ENCODE results near the gene SEBOX.
A peak's percentile ranks its signal among the peaks of the same experiment; 100 is the strongest.

SEBOX gene

DNA sequence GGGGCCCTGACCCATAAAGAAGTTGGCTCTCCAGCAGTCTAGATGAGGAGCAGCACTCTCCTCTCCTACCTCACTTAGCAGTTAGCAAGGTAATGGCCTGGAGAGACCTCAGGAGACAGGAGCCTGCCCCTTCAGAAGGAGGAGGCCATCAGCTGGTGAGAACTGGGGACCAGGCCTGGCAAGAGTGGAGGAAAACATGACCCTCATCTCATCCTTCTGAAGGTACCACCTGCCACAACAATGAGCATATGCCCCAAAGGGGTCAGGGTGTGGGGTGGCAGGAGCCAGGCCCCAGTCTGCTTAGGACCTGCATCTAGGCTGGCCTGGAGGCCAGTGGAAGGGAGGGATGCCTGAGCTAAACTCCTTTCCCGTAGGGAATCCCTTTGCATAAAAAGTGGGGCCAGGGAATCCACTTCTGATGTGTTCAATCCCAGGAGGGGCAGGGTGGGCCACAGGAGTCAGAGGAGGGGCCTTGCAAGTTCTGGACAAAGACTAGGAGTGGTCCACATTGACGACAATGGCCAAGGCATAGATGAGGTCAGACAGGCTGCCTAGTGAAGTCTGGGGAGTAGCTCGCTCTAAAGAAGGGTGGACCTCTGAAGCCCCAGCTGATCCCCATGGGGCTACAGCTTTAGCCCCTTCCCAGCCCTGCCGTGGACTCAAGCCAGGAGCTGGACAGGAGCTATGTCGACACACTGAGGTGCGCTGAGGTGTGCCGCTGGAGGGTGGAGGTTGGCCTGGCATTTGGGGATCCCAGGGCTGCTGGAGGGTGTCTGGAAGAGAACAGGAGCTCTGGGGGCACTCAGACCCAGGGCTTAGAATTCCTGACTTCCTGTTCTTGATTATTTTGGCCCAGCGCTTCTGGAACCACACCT is 986 bp downstream of the SEBOX start:
- TF ChIP-seq, protein P1, sequence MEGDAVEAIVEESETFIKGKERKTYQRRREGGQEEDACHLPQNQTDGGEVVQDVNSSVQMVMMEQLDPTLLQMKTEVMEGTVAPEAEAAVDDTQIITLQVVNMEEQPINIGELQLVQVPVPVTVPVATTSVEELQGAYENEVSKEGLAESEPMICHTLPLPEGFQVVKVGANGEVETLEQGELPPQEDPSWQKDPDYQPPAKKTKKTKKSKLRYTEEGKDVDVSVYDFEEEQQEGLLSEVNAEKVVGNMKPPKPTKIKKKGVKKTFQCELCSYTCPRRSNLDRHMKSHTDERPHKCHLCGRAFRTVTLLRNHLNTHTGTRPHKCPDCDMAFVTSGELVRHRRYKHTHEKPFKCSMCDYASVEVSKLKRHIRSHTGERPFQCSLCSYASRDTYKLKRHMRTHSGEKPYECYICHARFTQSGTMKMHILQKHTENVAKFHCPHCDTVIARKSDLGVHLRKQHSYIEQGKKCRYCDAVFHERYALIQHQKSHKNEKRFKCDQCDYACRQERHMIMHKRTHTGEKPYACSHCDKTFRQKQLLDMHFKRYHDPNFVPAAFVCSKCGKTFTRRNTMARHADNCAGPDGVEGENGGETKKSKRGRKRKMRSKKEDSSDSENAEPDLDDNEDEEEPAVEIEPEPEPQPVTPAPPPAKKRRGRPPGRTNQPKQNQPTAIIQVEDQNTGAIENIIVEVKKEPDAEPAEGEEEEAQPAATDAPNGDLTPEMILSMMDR (IDR thresholded peaks at IDR 0.05; ENCODE audit: insufficient read depth, low read depth, low read length, missing control alignments), result no peak
- DNase-seq (ENCODE audit: low read depth), result no peak
- no peak overlapping the region for H3K4me3 ChIP-seq (ENCODE audit: low read length)

DNA sequence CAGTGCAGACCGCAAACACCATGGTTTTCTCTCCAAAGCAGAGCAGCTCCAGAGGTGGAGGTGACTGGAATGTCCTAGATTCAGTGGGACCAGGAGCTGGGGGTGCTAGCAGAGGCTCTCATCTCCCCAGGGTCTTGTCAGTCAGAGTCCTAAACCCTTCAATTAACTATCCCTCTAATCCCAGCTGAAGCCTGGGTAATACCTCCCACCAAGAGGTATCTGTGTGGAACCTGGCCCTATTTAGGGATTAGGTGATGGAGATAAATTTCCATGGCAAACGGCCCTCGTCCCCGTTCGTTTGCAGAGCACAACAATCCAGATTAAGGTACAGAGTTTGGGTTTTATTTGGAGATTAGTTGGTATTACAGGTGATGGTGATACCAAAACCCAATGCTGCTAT is 1.8 kb downstream of the SEBOX start:
- no peak for DNase-seq (ENCODE audit: low read depth)
- TF ChIP-seq, protein P1 (IDR thresholded peaks at IDR 0.05; ENCODE audit: insufficient read depth, low read depth, low read length, missing control alignments), result no peak
- H3K4me3 ChIP-seq (ENCODE audit: low read length), result no peak overlapping the region

DNA sequence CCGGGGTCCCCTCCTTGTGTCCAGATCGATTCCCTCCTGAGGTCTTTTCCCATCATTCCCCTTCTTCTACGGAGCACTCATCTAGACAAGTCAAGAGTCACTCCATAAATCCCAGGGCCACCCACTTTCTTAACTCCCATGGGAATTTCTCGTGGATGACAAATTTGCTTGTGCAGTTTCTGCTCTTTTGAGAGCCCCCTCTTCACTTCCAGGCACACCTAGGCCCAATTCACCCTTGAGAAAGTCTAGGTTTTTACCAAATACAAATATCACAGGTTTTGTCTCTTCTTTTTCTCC is 7.2 kb downstream of the SEBOX start:
- DNase-seq (ENCODE audit: low read depth), result no peak
- peak overlapping the region; percentile 69 for H3K4me3 ChIP-seq (ENCODE audit: low read length)
- TF ChIP-seq, protein P1 (IDR thresholded peaks at IDR 0.05; ENCODE audit: insufficient read depth, low read depth, low read length, missing control alignments), result no peak

DNA sequence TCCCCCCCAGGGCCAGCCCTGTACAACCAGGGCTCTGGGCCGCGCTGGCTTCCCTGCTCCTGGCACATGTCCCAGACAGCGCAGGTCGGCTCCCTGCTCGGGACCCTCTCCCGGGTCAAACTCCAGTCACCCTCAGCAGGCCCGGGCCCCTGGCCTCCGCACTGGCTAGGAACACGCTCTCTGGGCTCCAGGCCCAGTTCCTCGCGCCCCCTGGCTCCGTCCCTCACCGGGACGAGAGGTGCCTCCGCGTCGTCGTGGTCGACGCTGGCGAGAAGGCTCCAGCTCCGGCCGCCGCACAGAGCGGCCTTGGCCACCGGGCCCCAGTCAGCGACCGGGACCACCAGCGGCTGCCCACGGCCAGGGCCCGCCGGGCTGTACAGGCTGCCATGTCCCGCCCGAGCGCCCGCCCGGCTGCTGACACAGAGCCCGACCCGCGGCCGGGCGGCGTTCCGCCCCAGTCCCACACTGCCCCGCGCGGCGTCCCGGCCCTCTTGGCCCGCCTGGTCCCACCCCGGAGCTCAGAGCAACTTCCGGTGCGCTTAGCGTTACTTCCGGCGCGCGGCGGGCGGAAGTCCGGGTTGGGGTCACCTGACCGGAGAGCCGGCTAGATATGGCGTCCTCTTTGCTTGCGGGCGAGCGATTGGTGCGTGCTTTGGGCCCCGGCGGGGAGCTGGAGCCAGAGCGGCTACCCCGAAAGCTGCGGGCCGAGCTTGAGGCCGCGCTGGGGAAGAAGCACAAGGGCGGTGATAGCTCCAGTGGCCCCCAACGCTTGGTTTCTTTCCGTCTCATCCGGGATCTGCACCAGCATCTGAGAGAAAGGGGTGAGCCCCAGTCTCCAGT is 7.7 kb downstream of the SEBOX start, which contains the start of gene POLDIP2:
TSS of gene POLDIP2 (minus strand) at position 467 of the 840 bp plus-strand sequence. CDS start at position 388, 79 bp downstream.
- H3K4me3 ChIP-seq (ENCODE audit: low read length), result peak within 1 kb of the TSS; percentile 69
- TF ChIP-seq, protein P1 (IDR thresholded peaks at IDR 0.05; ENCODE audit: insufficient read depth, low read depth, low read length, missing control alignments), result no peak
- DNase-seq (ENCODE audit: low read depth), result peak; percentile 97

DNA sequence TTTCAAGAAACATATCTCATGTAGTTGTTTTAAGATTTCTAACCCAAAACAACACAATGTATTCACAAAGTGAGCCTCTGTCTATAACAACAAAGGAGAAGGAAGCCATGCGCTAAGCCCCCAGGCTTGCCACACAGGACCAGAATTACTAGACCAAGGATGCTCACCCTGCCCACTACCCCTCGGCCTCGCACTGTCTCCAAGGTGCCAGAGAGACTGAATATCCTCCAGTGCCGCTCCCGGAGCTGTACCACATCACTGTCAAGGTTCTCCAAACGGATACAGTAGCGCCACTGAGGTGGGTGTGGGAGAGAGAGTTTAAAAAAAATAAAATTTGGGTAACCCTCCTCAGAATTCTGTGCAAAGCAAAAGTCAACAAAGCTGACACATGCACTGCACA is 14.7 kb downstream of the SEBOX start:
- TF ChIP-seq, protein P1 (IDR thresholded peaks at IDR 0.05; ENCODE audit: insufficient read depth, low read depth, low read length, missing control alignments), result no peak
- no peak for DNase-seq (ENCODE audit: low read depth)
- H3K4me3 ChIP-seq (ENCODE audit: low read length), result no peak overlapping the region

DNA sequence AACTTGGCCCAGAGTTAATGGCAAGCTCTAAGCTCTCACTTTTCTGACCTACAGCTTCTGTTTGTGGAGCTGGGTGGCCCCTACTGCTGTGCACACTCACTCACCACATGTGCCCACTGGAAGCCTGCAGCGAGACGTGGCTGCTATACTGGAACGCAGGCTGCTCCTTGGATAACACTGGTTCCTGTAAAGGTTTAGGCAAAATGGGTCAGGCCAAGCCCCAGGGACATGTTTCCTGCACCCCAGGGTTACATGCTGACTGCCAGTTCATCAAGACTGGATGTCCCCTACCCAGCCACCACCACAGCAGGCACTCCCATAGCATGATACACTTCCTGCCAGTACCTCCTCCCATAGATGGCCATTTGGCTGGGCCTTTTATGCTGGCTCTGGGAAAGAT is 16.0 kb downstream of the SEBOX start:
- TF ChIP-seq, protein P1 (IDR thresholded peaks at IDR 0.05; ENCODE audit: insufficient read depth, low read depth, low read length, missing control alignments), result no peak
- no peak for DNase-seq (ENCODE audit: low read depth)
- H3K4me3 ChIP-seq (ENCODE audit: low read length), result no peak overlapping the region
